Fibroblast of pulmonary artery (primary cell): Measurements from ENCODE around the gene VSIG4.

Experiments used
- DNase-seq: peaks from one replicate; pipeline ENCODE4 v3.0.0-alpha.2; 2010; ENCODE audit warnings: low read depth
- H3K4me3 ChIP-seq: replicated peaks from 2 replicates; pipeline ENCODE4 v1.5.1; 2011; ENCODE audit warnings: low read depth, mild to moderate bottlenecking, control low read depth, low read length, moderate library complexity
- TF ChIP-seq, protein P1 (sequence below): IDR thresholded peaks from 2 replicates; pipeline ENCODE4 v1.5.1; 2011; ENCODE audit warnings: mild to moderate bottlenecking, control low read depth, low read length, inconsistent platforms; ENCODE audit errors: missing control alignments

VSIG4 gene

GRCh38 chrX:65994519-65995506, 45.1 kb downstream of the VSIG4 start:
- TF ChIP-seq, protein P1, sequence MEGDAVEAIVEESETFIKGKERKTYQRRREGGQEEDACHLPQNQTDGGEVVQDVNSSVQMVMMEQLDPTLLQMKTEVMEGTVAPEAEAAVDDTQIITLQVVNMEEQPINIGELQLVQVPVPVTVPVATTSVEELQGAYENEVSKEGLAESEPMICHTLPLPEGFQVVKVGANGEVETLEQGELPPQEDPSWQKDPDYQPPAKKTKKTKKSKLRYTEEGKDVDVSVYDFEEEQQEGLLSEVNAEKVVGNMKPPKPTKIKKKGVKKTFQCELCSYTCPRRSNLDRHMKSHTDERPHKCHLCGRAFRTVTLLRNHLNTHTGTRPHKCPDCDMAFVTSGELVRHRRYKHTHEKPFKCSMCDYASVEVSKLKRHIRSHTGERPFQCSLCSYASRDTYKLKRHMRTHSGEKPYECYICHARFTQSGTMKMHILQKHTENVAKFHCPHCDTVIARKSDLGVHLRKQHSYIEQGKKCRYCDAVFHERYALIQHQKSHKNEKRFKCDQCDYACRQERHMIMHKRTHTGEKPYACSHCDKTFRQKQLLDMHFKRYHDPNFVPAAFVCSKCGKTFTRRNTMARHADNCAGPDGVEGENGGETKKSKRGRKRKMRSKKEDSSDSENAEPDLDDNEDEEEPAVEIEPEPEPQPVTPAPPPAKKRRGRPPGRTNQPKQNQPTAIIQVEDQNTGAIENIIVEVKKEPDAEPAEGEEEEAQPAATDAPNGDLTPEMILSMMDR: no peak
- H3K4me3 ChIP-seq: no peak overlapping the region
- no peak for DNase-seq

DNA sequence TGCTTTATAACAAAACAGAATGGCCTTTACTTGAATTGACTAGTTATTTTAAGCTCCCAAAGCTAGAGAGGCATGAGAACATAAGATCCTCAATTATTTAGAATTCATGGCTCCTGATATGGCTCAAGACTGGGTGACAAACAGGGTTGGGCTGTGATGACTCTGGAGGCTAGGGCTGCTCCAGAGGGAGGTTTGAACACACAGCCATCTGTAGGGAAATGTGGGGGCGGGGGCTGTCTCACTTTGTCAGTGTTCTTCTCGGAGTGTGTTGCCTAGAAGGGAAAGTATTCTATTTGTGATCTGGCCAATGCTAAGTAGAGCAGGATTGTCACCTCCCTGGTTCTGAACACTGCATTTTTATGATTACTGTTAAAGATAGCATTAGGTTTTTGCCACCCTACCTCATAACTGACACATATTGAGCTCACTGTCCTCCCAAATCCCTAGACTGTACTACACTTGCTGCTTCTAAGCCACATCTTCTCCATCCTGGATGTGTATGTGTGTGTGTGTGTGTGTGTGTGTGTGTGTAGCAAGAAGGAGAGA, 45.9 kb downstream of the VSIG4 start:
- no peak for DNase-seq
- TF ChIP-seq, protein P1: no peak
- H3K4me3 ChIP-seq: no peak overlapping the region

- TF ChIP-seq, protein P1: no peak
- no peak overlapping the region for H3K4me3 ChIP-seq
- no peak for DNase-seq
Measured at GRCh38 chrX:65993332-65993731, 46.5 kb downstream of the VSIG4 start.

DNA sequence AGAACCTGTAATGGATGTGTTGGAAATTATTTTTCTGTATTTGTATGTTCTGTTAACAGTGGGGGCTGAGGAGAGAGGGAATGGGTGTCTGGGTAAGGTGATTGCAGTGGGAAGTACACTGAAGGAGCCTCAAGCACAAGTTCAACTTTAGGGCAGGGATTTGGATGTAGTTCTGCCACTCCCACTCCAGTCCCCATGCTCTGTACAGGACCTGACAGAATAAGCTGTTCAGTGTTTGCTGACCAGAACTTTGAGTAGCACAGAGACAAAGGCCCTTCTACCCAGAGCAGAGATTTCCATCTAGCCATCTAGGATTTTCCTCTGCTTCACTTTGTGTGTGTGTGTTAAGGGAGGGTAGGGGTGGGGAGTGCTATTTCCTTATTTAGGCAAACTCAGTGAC, 49.2 kb downstream of the VSIG4 start:
- no peak for DNase-seq
- H3K4me3 ChIP-seq: no peak overlapping the region
- TF ChIP-seq, protein P1: no peak

DNA sequence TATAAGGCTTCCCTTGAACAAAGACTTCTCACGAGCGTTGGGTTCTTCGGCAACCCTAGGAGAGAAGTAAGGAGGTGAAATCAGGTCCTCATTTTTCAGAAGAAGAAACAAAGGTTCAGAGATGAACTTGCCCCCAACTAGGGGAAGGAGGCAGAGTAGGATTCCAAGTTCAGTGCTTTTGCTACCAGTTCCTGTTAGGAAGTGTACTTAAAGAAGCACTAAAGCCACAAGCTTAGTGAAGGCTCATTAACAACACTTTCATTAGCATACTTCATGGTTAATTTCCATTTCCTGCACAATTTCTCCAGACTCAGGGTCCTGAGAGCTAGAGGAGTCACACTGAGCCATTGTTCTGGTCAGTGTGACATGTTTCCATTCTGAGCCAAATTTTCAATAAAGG, 52.1 kb downstream of the VSIG4 start:
- DNase-seq: no peak
- H3K4me3 ChIP-seq: no peak overlapping the region
- TF ChIP-seq, protein P1: no peak

DNA sequence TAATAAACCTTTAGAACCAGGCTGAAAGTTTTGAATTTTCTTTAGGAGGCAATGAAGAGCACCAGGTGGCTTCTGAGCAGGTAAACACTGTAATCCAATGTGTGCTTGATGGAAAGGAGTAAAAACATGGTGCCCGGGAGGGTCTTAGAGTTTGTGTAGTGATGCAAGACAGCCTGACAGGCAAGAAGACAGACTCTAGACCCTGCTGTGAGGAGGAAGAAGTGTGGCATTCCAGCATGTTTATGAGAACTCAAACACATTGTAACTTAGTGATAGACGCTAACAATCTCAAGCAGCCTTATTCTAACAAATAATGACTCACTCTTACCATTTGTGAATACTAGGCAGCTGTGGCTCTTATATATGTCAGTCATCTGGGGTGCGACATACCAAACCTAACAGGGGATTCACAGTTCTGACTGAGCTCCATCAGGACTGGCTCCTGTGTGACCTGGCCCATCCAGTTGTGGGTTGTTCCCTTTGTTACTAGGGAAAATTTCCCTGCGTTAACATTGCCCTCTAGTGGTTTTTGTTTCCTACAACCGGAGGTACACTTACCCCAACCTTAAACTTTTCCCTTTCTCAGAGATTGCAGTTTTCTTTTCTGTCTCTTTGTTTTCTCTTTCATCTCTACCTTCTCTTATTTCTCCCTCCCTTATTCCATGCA, 53.8 kb downstream of the VSIG4 start:
- DNase-seq: peak; percentile 72
- TF ChIP-seq, protein P1: peak; percentile 55
- no peak overlapping the region for H3K4me3 ChIP-seq
